Activated T-cell treated with anti-CD3 and anti-CD28 coated beads, Interleukin-2, amount 50 U/mL, for 24 hours (primary cell): ENCODE measurements around the gene GFI1B.

Experiments used
- DNase-seq: peaks from one replicate; pipeline ENCODE4 v3.0.0-alpha.2; 2020
- H3K27ac Mint-ChIP-seq: 2 replicates; pipeline ENCODE4 v1.8.0; 2020; ENCODE audit warnings: mild to moderate bottlenecking, mixed read lengths
- H3K27me3 Mint-ChIP-seq: 2 replicates; pipeline ENCODE4 v1.8.0; 2020; ENCODE audit warnings: mixed read lengths
- H3K36me3 Mint-ChIP-seq: 2 replicates; pipeline ENCODE4 v1.8.0; 2020; ENCODE audit warnings: low read depth, mixed read lengths
- H3K4me1 Mint-ChIP-seq: 2 replicates; pipeline ENCODE4 v1.8.0; 2020; ENCODE audit warnings: low read depth, mixed read lengths
- H3K4me3 Mint-ChIP-seq: 2 replicates; pipeline ENCODE4 v1.8.0; 2020; ENCODE audit warnings: mild to moderate bottlenecking, moderate library complexity, mixed read lengths
- H3K9me3 Mint-ChIP-seq: 2 replicates; pipeline ENCODE4 v1.8.0; 2020; ENCODE audit warnings: mixed read lengths

Gene GFI1B

GRCh38 chr9:133005957-133006356 is 27.5 kb downstream of the GFI1B start:
- Mint-ChIP-seq H3K9me3 (no peaks in the 10 kb centered on the region), H3K4me3 (no peak overlapping the region), H3K4me1 (no peaks in the 10 kb centered on the region), H3K27me3 (peaks cover 65% of the 10 kb centered on the region), H3K27ac (no peak overlapping the region), H3K36me3 (no peaks in the 10 kb centered on the region)
- no peak for DNase-seq

- Mint-ChIP-seq H3K36me3 (no peaks in the 10 kb centered on the region), H3K27me3 (peaks cover 65% of the 10 kb centered on the region), H3K27ac (no peak overlapping the region), H3K9me3 (no peaks in the 10 kb centered on the region), H3K4me1 (no peaks in the 10 kb centered on the region), H3K4me3 (no peak overlapping the region)
- no peak for DNase-seq
These were observed 28.3 kb downstream of the GFI1B start for GRCh38 chr9:133006731-133007352.

- no peaks in the 10 kb centered on the region for H3K4me1 Mint-ChIP-seq
- peaks cover 50% of the 10 kb centered on the region for H3K27me3 Mint-ChIP-seq
- no peak overlapping the region for H3K4me3 Mint-ChIP-seq
- DNase-seq = no peak
- no peaks in the 10 kb centered on the region for H3K9me3 Mint-ChIP-seq
- no peaks in the 10 kb centered on the region for H3K36me3 Mint-ChIP-seq
- no peak overlapping the region for H3K27ac Mint-ChIP-seq
These were observed 29.9 kb downstream of the GFI1B start for GRCh38 chr9:133008406-133008805.

GRCh38 chr9:133008824-133009223 is 30.3 kb downstream of the GFI1B start:
- Mint-ChIP-seq H3K9me3 (no peaks in the 10 kb centered on the region), H3K27ac (no peak overlapping the region), H3K4me3 (no peak overlapping the region), H3K27me3 (peaks cover 46% of the 10 kb centered on the region), H3K36me3 (no peaks in the 10 kb centered on the region), H3K4me1 (no peaks in the 10 kb centered on the region)
- no peak for DNase-seq

GRCh38 chr9:133009906-133010582 is 31.6 kb downstream of the GFI1B start:
- Mint-ChIP-seq H3K27ac (no peak overlapping the region), H3K4me3 (no peak overlapping the region), H3K4me1 (no peaks in the 10 kb centered on the region), H3K36me3 (no peaks in the 10 kb centered on the region), H3K27me3 (peaks cover 34% of the 10 kb centered on the region), H3K9me3 (peaks cover 3% of the 10 kb centered on the region)
- no peak for DNase-seq

GRCh38 chr9:133014696-133015095 is 36.2 kb downstream of the GFI1B start:
- peaks cover 7% of the 10 kb centered on the region for H3K9me3 Mint-ChIP-seq
- H3K27me3 Mint-ChIP-seq = peaks cover 7% of the 10 kb centered on the region
- no peak overlapping the region for H3K4me3 Mint-ChIP-seq
- H3K4me1 Mint-ChIP-seq = no peaks in the 10 kb centered on the region
- no peak overlapping the region for H3K27ac Mint-ChIP-seq
- H3K36me3 Mint-ChIP-seq = no peaks in the 10 kb centered on the region
- no peak for DNase-seq

GRCh38 chr9:133023117-133023890 is 44.8 kb downstream of the GFI1B start:
- Mint-ChIP-seq H3K4me3 (no peak overlapping the region), H3K4me1 (peaks cover 17% of the 10 kb centered on the region), H3K9me3 (no peaks in the 10 kb centered on the region), H3K36me3 (no peaks in the 10 kb centered on the region), H3K27me3 (no peaks in the 10 kb centered on the region), H3K27ac (no peak overlapping the region)
- DNase-seq = peak; percentile 43

GRCh38 chr9:133026426-133026825 is 47.9 kb downstream of the GFI1B start:
- no peak overlapping the region for H3K4me3 Mint-ChIP-seq
- peaks cover 31% of the 10 kb centered on the region for H3K4me1 Mint-ChIP-seq
- no peaks in the 10 kb centered on the region for H3K9me3 Mint-ChIP-seq
- H3K27me3 Mint-ChIP-seq = no peaks in the 10 kb centered on the region
- no peak for DNase-seq
- peaks cover 13% of the 10 kb centered on the region for H3K36me3 Mint-ChIP-seq
- H3K27ac Mint-ChIP-seq = no peak overlapping the region

GRCh38 chr9:133027134-133027533 is 48.6 kb downstream of the GFI1B start:
- Mint-ChIP-seq H3K36me3 (peaks cover 20% of the 10 kb centered on the region), H3K4me3 (no peak overlapping the region), H3K27ac (no peak overlapping the region), H3K27me3 (no peaks in the 10 kb centered on the region), H3K4me1 (peaks cover 37% of the 10 kb centered on the region), H3K9me3 (no peaks in the 10 kb centered on the region)
- no peak for DNase-seq

- no peaks in the 10 kb centered on the region for H3K9me3 Mint-ChIP-seq
These were observed 49.7 kb downstream of the GFI1B start for GRCh38 chr9:133028221-133028620.

GRCh38 chr9:133029994-133030316 is 51.5 kb downstream of the GFI1B start:
- Mint-ChIP-seq H3K4me3 (peak overlapping the region; percentile 93), H3K36me3 (peaks cover 45% of the 10 kb centered on the region), H3K27ac (peak overlapping the region; percentile 98), H3K4me1 (peaks cover 52% of the 10 kb centered on the region), H3K27me3 (no peaks in the 10 kb centered on the region), H3K9me3 (no peaks in the 10 kb centered on the region)
- DNase-seq = no peak

More at GRCh38 chr9:133028221-133028620, 49.7 kb downstream of the GFI1B start:
- no peak overlapping the region for H3K27ac Mint-ChIP-seq
- no peak for DNase-seq
- peaks cover 31% of the 10 kb centered on the region for H3K36me3 Mint-ChIP-seq
- no peaks in the 10 kb centered on the region for H3K27me3 Mint-ChIP-seq
- peaks cover 39% of the 10 kb centered on the region for H3K4me1 Mint-ChIP-seq
- peak overlapping the region; percentile 93 for H3K4me3 Mint-ChIP-seq

- no peaks in the 10 kb centered on the region for H3K27me3 Mint-ChIP-seq
- peak; percentile 91 for DNase-seq
- peak within 1 kb of the TSS; percentile 98 for H3K27ac Mint-ChIP-seq
- H3K36me3 Mint-ChIP-seq = peaks cover 45% of the 10 kb centered on the region
- peak within 1 kb of the TSS; percentile 93 for H3K4me3 Mint-ChIP-seq
- no peaks in the 10 kb centered on the region for H3K9me3 Mint-ChIP-seq
- H3K4me1 Mint-ChIP-seq = peaks cover 52% of the 10 kb centered on the region
These were observed 52.0 kb downstream of the GFI1B start, which contains the start of gene GTF3C5 for GRCh38 chr9:133030317-133031129. Gene GTF3C5 (plus strand): TSS chr9:133030997. CDS start chr9:133031012, 15 bp downstream.

GRCh38 chr9:133031130-133031422 is 52.6 kb downstream of the GFI1B start:
- Mint-ChIP-seq H3K27me3 (no peaks in the 10 kb centered on the region), H3K9me3 (no peaks in the 10 kb centered on the region), H3K4me3 (peak overlapping the region; percentile 93), H3K4me1 (peaks cover 57% of the 10 kb centered on the region), H3K36me3 (peaks cover 46% of the 10 kb centered on the region), H3K27ac (peak overlapping the region; percentile 98)
- DNase-seq = no peak

GRCh38 chr9:133031496-133031911 is 53.0 kb downstream of the GFI1B start:
- DNase-seq = no peak
- no peaks in the 10 kb centered on the region for H3K27me3 Mint-ChIP-seq
- peaks cover 59% of the 10 kb centered on the region for H3K4me1 Mint-ChIP-seq
- no peaks in the 10 kb centered on the region for H3K9me3 Mint-ChIP-seq
- peak overlapping the region; percentile 93 for H3K4me3 Mint-ChIP-seq
- peak overlapping the region; percentile 98 for H3K27ac Mint-ChIP-seq
- H3K36me3 Mint-ChIP-seq = peaks cover 48% of the 10 kb centered on the region
